ENCODE results near the gene EPHA8.

EPHA8 gene

GRCh38 chr1:22613572-22613918 is 50.3 kb downstream of the EPHA8 start:
- no peak for DNase-seq (ENCODE audit: low read depth in 2 of 3, low spot score in 1 of 3)

DNA sequence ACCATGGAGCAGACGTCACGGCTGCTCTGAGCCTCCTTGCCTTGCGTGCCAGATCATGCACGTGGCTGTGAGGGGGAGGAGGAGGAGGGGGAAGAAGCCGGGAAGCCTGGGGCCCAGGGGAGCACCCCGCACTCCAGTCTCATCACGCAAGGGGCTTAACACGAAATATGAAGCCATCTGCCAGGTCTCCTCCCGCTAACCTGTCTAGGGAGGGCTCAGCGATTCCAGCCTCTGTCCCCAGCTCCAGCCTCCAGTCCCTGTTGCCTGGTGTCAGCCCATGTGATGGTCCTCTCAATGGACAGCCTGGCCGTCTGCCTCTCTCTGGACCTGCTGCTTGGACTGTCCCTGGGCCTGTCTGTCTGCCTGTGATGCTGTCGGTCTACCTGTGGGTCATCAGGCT is 50.7 kb downstream of the EPHA8 start:
- DNase-seq (ENCODE audit: low read depth in 2 of 3, low spot score in 1 of 3), result no peak

DNA sequence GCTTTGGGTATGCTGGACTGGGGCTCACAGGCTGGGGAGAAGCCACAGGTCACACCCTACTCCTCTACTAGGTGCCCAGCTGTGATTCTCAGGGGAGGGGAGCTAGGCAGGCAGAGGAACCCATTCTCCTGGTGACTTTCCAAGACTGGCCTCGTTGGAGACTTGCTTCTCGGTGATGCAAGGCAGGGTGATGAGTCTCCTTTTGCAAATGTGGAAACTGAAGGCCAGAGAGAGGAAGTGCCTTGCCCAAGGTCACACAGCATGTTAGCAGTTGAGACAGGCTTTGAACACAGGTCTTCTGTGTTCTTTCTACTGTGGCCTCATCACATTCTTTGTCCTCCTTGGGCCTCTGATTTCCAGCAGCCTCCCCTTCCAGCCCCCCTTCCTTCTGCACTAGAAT is 52.6 kb downstream of the EPHA8 start:
- DNase-seq (ENCODE audit: low read depth in 2 of 3, low spot score in 1 of 3), result no peak

GRCh38 chr1:22616571-22616970 is 53.3 kb downstream of the EPHA8 start:
- DNase-seq (ENCODE audit: low read depth in 2 of 3, low spot score in 1 of 3), result no peak

- no peak for DNase-seq (ENCODE audit: low read depth in 2 of 3, low spot score in 1 of 3)
These were observed 54.8 kb downstream of the EPHA8 start for GRCh38 chr1:22618056-22618455.

GRCh38 chr1:22619252-22619651 is 56.0 kb downstream of the EPHA8 start:
- DNase-seq (ENCODE audit: low read depth in 2 of 3, low spot score in 1 of 3), result no peak

GRCh38 chr1:22619798-22620197 is 56.5 kb downstream of the EPHA8 start:
- DNase-seq (ENCODE audit: low read depth in 2 of 3, low spot score in 1 of 3), result no peak

DNA sequence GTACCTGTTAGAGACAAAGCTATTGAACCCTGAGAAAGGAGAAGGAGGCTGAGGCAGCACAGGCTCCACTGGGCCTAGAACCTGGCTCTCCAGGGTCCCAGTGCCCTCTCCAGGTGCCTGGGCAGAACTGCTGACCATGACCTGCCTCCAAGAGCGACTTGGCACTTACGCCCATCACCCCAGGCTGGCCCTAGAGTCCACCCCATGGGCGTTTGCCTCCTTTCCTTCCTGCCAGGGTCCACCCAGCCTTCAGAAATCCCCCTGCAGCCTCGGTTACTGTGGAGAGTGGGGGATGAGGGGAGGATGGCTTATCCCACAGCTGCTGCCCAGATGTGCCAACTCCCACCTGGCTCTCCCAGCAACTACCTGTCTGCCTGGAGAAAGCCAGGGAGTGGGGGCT is 58.5 kb downstream of the EPHA8 start:
- DNase-seq (ENCODE audit: low read depth in 2 of 3, low spot score in 1 of 3), result no peak

GRCh38 chr1:22625262-22625925 is 62.1 kb downstream of the EPHA8 start:
- no peak for DNase-seq (ENCODE audit: low read depth in 2 of 3, low spot score in 1 of 3)

GRCh38 chr1:22626237-22627157 is 63.2 kb downstream of the EPHA8 start:
- no peak for DNase-seq (ENCODE audit: low read depth in 2 of 3, low spot score in 1 of 3)

DNA sequence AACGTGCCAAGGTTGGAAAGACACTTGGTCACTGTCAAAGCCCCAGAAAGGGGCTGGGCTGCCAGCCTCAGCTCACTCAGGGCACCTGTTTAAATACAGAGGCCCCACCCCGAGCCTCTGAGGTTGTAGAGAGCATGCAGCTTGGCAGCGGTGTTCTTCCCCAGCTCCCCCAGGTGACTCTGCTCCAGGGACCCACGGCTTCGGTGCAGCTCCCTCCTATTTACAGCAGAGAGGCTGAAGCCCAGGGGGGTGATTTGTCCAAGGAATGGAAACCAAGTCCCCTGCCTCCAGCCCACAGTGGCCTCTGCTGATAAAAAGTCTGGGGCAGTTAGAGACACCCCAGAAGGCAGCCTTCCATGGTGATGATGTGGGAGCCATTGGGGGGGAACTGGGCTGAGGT is 64.0 kb downstream of the EPHA8 start:
- no peak for DNase-seq (ENCODE audit: low read depth in 2 of 3, low spot score in 1 of 3)

DNA sequence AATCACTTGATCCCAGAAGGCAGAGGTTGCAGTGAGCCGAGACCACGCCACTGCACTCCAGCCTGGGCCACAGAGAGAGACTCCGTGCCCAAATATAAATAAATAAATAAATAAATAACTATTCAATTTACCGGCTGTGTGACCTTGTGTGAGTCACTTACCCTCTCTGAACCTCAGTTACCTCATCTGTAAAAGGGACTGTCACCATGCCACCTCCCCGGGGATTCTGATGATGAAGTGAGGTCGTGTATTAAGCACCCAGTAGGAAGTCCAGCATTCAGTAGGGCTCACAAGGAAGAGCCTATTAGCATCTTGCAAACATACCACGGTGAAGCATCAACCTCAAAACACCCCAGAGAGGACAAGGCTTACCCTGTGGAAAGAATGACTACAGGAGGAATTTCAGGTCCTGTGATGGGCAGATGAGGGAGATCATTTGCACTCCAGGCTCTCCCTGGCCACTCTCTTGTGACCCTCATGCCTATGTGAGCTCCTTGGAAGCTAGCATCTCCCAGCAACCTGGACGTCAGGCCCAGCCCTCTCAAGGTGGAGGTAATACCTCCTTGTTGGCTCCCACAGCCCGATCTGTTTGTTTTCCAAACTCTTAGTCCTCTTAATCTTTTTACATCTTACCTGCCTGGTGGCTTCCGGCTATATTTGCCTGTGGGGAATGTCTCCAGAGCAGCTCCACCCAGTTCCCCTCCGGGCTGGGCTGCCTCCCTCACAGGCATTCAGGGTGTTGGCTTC is 65.6 kb downstream of the EPHA8 start:
- DNase-seq (ENCODE audit: low read depth in 2 of 3, low spot score in 1 of 3), result no peak

GRCh38 chr1:22629886-22630285 is 66.6 kb downstream of the EPHA8 start:
- DNase-seq (ENCODE audit: low read depth in 2 of 3, low spot score in 1 of 3), result no peak

DNA sequence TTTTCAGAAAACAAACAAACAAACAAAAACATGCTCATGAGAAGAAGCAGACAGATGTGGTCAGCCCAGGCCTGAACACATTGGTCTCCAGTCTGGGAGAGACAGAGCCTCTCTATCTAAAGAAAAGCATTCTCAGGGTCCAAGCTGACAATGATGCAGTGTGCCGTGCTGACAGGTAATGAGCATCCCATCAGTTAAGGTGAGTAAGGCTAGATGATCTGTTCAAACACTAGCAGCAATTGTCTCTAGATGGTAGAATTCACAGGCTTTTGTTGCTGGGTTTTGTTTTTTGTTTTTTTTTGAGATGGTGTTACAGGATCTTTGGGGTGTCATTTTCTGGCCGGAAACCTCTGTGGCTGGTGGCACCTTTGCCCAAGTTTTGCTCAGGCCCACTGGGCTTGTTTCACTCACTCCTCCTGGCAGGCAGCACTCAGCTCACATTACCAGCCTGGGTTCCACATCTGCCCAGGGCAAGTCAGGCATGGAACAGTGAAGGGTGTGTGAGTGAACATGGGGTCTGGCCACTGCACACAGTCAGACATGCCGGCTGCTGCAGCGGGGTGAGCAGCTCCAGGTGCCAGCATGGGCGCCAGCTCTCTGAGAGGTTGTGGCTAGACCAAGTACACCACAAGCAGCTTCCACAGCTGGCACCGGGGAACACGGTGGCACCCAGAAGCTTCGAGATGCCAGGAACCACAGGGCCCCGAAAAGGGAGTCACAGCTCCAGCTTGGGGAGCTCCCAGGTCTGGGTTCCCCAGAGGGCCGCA is 70.6 kb downstream of the EPHA8 start:
- no peak for DNase-seq (ENCODE audit: low read depth in 2 of 3, low spot score in 1 of 3)

DNA sequence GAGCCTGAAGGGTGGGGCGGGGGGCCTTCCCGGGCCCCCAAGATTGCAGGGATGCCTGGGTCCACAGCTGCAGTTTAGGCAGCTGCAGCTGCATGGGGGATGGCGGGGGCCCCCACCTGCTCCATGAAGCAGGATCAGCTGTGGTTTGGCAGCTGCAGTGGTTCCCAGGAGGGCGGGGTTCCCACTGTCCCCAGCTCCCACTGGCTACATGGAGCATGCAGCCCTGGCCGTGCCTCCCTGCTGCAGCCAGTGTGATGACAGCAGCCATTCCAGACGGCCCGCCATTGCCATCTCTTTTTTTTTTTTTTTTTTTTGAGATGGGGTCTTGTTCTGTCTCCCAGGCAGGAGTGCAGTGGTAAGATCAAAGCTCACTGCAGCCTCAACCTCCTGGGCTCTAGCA is 72.1 kb downstream of the EPHA8 start:
- DNase-seq (ENCODE audit: low read depth in 2 of 3, low spot score in 1 of 3), result no peak

DNA sequence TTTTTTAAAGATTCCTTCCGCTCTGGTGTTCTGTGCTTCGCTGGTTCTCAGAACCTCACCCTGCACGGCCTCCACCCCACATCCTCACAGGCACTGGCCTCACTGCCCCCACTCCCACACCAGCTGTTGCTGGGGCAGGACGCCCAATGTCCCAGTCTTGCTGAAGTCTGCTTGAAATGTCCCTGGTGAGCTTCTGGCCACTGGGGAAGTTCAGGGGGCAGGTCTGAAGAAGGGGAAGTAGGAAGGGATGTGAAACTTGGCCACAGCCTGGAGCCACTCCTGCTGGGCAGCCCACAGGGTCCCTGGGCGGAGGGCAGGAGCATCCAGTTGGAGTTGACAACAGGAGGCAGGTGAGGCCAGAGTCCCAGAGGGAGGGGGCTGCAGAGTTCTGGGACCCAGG is 73.1 kb downstream of the EPHA8 start, which contains the start of gene C1QA:
Gene C1QA, plus strand, starts transcription at position 276 of the 400 bp plus-strand sequence. CDS start 989 bp downstream, outside the sequence.
- no peak for DNase-seq (ENCODE audit: low read depth in 2 of 3, low spot score in 1 of 3)

GRCh38 chr1:22636927-22637326 is 73.6 kb downstream of the EPHA8 start:
- DNase-seq (ENCODE audit: low read depth in 2 of 3, low spot score in 1 of 3), result no peak

DNA sequence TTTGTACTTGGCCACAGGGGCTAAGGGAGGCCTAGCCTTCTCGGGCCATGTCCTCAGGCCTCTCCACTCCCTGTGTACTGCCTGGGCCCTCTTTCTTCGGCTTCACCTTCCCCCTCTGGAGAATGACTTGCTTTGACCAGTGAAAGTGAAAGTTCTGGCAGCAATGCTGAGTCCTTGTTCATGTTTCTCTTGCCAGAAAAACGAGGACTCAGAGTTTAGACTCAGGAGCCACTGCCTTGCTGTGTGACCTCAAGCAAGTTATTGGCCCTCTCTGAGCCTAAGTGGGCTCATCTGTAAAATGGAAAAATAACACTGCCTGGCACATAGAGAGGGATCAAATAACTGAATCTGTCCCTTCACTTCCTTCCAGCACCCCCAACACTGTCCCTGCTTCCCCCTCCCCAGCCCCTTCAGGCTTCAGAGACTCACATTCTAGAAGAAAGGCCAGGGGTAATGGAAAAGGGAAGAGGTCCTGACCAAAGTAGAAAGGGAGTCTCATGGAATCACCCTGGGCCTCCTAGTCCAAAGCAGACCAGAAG is 74.7 kb downstream of the EPHA8 start:
- no peak for DNase-seq (ENCODE audit: low read depth in 2 of 3, low spot score in 1 of 3)

DNA sequence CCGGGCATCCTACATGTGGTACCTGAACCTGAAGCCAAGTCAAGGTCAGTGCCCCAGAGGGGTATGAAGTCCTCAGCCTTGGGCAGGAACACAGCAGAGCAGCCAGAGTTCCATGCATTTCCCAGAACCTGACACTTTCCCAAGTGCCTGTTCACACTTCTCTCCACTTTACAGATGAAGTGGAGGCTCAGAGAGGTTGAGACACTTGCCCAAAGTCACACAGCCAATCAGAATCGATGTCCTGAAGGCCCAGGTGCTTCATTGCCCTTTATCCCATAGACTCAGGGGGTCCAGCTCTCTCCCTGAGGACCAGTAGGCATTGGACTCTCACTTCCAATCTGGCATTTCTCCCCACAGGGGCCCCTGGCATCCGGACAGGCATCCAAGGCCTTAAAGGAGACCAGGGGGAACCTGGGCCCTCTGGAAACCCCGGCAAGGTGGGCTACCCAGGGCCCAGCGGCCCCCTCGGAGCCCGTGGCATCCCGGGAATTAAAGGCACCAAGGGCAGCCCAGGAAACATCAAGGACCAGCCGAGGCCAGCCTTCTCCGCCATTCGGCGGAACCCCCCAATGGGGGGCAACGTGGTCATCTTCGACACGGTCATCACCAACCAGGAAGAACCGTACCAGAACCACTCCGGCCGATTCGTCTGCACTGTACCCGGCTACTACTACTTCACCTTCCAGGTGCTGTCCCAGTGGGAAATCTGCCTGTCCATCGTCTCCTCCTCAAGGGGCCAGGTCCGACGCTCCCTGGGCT is 75.4 kb downstream of the EPHA8 start:
- no peak for DNase-seq (ENCODE audit: low read depth in 2 of 3, low spot score in 1 of 3)

- no peak for DNase-seq (ENCODE audit: low read depth in 2 of 3, low spot score in 1 of 3)
These were observed 76.0 kb downstream of the EPHA8 start for GRCh38 chr1:22639286-22639685.
